GM21367 (cell line): Measurements from ENCODE around the gene SYNGR3.
"Not testable (repeated sequence)": the region's sequence is repeated elsewhere in the genome, so short reads cannot be mapped to it uniquely, and the experiment has no call there.

Experiments
- ATAC-seq: cut with Tn5 transposase; IDR thresholded peaks from one replicate; pipeline ENCODE4 v1.9.1; 2021; ENCODE audit not compliant: unreplicated experiment

Gene SYNGR3

GRCh38 chr16:2007081-2007836 is 17.5 kb downstream of the SYNGR3 start:
- no peak for ATAC-seq

- ATAC-seq, result no peak
These were observed 18.3 kb downstream of the SYNGR3 start for GRCh38 chr16:2008009-2008526.

- no peak for ATAC-seq
These were observed 18.9 kb downstream of the SYNGR3 start for GRCh38 chr16:2008631-2009163.

GRCh38 chr16:2009164-2009711 is 19.5 kb downstream of the SYNGR3 start:
- ATAC-seq, result no peak

- ATAC-seq, result no peak
These were observed 20.2 kb downstream of the SYNGR3 start, which contains the start of gene ZNF598 for GRCh38 chr16:2009791-2010510. Gene ZNF598 (minus strand): TSS chr16:2009821.

- not testable (repeated sequence) for ATAC-seq
These were observed 22.0 kb downstream of the SYNGR3 start for GRCh38 chr16:2011726-2012125.

- no peak for ATAC-seq
These were observed 23.8 kb downstream of the SYNGR3 start for GRCh38 chr16:2013527-2013926.

GRCh38 chr16:2015117-2015946 is 25.6 kb downstream of the SYNGR3 start:
- ATAC-seq, result no peak

- no peak for ATAC-seq
These were observed 26.1 kb downstream of the SYNGR3 start for GRCh38 chr16:2015947-2016208.

GRCh38 chr16:2016407-2016922 is 26.7 kb downstream of the SYNGR3 start:
- no peak for ATAC-seq

GRCh38 chr16:2019518-2019920 is 29.7 kb downstream of the SYNGR3 start, which contains the start of gene NPW:
Gene NPW (plus strand): TSS chr16:2019785.
- no peak for ATAC-seq

- ATAC-seq, result no peak
These were observed 30.4 kb downstream of the SYNGR3 start for GRCh38 chr16:2019921-2020831.

- no peak for ATAC-seq
These were observed 32.9 kb downstream of the SYNGR3 start for GRCh38 chr16:2022723-2023091.

GRCh38 chr16:2023092-2024031 is 33.6 kb downstream of the SYNGR3 start:
- ATAC-seq, result no peak

- no peak for ATAC-seq
These were observed 34.3 kb downstream of the SYNGR3 start for GRCh38 chr16:2024032-2024420.

GRCh38 chr16:2025251-2025650 is 35.5 kb downstream of the SYNGR3 start:
- no peak for ATAC-seq

GRCh38 chr16:2025878-2026460 is 36.2 kb downstream of the SYNGR3 start:
- ATAC-seq, result no peak

GRCh38 chr16:2026461-2027023 is 36.8 kb downstream of the SYNGR3 start, which contains the start of gene NHERF2:
Gene NHERF2 (plus strand): TSS chr16:2026902. CDS start chr16:2027006, 104 bp downstream.
- ATAC-seq, result no peak
